HG03064 (cell line): ENCODE measurements around the gene KIAA0930.

Experiments used
- ATAC-seq: cut with Tn5 transposase; IDR thresholded peaks from one replicate; pipeline ENCODE4 v1.9.1; 2021; ENCODE audit warnings: low read depth; ENCODE audit not compliant: unreplicated experiment

KIAA0930 gene

DNA sequence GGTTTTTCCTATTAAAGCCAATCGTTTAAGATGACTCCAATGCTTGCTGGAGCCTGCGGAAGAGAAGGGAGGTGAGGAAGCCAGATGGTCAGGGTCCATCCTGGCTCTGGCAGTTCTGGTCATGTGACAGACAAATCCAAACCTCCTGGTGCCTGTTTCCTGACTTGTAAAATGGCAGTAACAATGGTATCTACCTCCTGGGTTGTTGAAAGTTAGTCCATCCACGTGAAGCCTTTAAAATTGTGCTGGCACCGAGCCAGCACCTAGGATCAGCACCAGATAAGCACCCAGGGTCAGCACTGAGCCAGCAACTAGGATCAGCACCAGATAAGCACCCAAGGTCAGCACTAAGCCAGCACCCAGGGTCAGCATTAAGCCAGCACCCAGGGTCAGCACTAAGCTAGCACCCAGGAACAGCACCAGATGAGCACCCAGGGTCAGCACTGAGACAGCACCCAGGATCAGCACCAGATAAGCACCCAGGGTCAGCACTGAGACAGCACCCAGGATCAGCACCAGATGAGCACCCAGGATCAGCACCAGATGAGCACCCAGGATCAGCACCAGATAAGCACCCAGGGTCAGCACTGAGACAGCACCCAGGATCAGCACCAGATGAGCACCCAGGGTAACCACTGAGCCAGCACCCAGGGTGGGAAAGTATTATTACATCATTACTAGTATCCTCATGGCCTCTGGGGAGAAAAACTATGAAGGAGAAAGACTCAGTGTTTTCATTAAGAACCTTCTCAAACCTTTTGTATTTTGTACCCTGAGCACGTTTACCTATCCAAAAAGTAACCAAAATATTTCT lies 17.2 kb downstream of the KIAA0930 start:
- ATAC-seq, result no peak

DNA sequence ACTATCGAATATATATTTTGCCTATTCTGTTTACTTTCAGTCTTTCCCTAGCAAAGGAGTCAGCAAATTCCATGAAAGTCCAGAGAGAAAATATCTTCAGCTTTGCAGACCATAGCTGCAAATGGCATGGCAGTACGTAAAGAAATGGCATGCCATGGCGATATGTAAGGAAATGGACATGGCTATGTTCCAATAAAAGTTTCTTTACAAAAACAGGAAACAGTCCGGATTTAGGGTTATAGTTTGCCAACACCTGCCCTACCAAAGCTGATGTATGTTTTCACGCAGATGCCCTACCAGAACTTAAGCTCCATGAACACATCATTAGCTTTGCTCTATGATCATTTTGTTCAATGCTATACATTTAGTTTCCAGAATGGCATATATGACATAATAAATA lies 19.5 kb downstream of the KIAA0930 start:
- ATAC-seq, result no peak

DNA sequence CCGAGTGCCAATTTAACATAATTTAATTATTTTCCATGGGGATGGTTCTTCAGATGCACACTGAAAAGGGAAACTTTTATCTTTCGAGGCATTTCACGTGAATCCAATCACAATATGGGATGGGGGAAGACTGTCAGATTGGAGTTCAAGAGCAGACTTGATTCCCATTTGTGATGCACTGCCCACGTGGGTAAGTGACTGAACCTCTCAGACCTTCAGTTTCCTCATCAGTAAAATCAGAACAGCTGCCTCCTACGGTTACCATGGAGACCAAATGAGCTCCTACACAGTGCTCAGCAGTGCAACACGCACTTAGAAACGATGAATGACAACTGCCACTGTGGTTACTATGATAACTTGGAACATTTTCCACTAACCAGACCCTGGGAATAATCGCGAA lies 21.7 kb downstream of the KIAA0930 start:
- ATAC-seq, result no peak

DNA sequence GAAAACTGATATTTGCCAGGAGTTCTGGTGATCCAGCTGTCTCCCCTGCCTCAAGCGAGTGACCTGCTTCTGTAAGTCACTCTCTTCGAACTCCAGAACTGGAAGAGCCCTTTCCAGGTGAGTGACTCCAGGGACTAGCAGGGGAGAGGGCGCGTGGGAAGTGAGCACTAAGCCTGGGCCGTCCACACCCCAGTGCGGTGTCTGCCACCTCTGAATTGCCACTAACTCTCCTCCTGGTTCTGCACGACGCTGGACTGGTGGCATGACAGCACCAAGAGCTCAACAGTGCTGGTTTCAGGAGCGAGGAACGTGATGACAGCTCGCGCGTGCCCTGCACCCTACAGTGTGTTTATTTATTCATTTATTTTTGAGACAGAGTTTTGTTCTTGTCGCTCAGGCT lies 22.9 kb downstream of the KIAA0930 start:
- ATAC-seq, result no peak

DNA sequence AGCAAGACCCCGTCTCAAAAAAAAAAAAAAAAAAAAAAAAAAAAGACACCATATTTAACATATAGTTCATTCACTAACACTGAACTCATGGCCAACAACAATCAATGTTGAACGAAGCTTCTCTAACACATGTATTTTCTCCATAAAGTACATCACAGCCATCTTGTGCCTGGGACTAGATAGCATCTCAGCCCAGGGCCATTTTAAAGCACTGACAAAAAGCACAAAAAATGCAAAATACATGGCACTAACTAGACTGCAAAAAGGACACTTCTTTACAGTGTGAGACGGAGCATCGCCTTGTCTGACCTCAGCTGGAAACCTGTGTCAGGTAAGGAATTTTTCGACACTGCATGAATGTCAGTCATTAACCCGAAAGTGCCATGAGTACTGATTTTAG lies 23.3 kb downstream of the KIAA0930 start:
- ATAC-seq, result no peak

DNA sequence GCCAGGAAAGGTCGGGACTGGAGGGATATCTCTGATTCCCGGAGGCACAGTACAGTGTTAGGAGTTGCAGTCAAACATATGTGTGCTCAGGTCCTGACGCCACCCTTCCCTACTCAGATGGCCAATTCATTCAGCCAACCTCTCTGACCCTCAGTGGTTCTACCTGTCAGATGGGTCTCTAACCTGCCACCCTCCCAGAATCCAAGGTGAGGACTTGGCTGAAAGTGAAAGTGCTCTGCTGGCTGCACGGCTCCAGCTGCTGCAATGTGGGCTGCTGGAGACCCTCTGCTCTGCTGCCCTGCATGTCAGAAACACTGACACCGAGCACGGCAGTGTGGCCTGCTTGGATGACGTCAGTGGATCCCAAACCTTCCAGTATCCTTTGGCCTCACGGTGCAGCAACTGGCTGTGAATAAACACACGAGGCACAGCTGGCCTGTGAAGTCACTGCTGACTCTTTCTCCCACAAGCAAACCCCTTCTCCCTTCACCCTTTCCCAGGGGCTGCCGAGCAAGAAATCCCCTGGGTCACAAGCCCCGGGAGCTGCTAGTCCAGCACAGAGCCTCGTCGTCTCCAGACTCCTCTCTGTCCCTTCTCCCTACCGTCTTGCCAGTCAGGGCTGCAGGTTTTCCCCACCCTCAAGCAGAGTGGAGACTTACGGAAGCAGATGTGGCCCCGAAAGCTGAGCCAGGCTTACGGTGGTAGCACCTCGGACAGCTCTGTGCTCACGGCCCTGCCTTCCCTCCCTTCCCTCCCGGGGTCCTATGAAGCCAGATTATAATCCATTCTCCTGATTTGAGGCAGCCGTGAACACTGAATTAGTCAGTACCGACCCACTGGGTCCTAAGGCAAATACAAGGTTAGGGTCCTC lies 24.3 kb downstream of the KIAA0930 start:
- no peak for ATAC-seq

DNA sequence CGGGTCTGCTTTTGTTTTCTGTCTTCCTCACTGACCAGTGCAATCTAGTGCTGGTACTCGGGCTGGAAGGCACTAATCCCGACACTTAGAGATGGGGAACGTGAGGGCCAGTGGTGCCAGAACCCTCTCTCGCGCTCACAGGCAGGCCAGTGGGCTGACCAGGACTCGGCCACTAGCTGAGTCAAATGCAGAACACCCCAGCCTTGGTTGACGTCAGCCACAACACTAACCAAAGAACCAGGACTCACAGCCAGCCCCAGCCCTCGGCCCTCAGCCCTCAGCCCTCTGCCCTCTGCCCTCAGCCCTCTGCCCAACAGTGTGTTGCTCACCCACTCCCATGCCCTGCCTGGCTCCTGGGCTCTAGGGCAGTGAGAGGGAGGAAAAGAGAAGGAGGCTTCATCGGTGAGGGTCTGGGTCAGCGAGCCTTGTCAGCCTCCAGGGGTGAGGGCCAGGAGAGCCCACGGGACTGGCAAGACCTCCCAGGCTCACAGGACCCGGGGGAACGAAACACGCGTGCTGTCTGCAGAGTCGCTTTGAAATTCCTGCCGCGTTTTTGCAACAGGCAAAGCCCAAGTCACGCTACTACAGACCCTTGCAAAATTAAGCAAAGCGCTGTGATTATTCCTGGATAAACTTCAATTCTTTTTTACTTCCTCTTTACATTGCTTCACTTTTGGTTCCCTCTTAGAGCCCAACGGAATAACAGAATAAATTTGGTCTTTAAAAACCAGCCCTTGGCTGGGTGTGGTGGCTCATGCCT lies 27.5 kb downstream of the KIAA0930 start:
- ATAC-seq, result no peak

DNA sequence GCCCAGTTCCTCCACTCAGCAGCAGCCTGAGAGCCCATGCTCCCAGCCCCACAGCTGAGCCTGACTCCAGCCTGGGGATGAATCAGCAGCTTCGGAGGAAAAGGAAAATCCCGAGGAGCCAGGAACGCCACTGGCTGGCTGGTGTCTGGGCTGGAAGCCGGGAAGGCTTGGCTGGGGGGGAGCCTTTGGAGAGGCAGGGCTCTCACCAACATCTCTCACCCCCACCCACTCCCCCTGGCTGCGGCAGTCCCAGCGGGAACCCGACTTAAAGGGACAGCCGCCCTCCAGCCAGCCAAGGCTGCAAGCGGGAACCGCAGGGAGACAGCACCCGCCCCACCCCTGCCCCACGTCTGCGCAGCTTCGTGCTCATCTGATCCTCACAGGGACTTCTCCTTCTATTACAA lies 28.4 kb downstream of the KIAA0930 start:
- no peak for ATAC-seq

DNA sequence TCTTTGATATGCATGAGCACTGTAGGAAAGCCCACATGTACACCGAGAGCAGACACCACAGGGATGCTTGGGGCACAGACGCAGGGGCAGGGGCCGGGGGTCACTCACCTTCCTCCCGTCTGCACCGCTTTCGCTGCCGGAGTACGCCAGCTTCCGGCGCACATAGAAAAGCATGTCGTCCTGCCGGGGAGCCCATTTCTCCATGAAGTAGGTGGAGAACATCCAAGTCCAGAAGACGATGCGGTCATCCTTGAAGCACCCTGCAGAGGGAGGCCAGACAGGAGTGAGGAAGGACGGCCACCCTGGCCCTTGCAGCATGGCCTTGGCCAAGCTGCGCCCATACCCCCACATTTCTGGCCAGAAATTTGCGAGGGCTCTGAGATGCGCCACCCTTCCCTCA lies 28.8 kb downstream of the KIAA0930 start:
- ATAC-seq, result no peak

DNA sequence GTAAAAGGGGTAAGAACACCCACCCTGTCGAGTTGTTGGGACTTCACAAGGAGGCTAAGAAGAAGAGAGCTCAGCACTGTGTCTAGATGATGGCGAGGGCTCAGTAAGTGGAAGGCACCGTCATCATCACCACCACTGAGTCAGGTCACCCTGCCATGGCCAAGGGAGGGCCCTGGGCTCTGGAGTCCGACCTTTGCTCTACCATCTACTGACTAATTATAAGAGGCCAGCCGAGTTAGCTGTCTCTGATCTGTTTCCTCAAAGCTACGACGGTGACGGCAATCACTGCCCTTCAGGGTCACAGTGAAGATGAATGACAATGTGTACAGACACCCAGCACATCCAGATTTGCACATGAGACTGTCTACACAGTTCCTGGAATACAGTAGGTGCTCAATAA lies 29.3 kb downstream of the KIAA0930 start:
- no peak for ATAC-seq

DNA sequence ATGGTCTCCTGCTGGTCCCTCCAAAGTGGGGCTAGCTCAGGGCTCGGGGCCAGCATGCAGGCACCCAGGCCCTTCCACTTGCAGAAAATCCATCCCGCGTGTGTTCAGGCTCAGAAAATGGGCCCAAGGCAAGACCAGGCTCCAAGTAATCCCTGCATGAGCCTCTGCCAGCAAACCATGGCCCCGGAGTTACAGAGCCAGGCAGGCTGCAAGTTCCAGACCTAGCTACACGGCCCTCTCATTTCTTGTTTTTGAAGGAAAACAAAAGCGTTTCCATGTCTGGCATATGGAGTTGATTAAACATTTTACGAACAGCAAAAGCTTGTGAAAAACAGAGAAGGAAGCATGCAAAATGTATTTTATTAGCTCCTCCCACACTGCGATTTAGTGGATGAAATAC lies 29.7 kb downstream of the KIAA0930 start:
- no peak for ATAC-seq

DNA sequence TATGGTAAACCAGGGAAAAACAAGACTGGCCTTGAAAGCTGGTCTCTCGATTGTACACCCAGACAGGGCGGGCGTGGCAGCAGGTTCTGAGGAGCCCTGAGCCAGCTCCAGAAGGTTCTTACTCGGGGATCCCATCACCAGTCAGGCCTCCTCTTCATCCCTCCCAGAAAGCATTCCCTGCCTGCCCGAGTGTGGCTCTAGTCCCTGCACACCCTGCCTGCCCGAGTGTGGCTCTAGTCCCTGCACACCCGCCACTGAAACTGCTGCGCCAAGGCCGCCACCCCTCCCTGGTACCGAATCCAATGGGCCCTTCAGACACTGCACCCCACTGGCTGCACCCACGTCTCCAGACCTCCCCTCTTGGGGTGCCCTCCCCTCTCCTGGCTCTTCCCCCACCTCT lies 30.1 kb downstream of the KIAA0930 start:
- no peak for ATAC-seq

DNA sequence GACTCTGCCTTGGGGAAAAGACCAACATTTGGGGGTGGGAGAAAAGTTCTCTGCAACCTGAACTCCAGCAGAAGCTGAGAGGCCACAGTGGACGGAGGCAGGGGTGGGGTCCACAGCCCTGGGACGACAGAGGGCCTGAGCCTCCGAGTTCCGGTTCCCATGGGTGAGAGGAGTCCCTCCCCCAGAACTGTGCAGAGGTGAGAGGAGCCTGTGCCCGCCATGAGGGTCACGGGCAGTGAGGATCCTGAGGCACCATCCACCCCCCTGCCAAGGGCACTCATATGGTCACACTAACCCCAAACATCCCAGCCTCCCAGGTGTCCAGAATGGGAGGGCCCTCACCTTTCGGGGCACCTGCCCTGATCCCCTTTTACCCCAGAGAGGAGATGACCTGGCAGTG lies 30.5 kb downstream of the KIAA0930 start:
- ATAC-seq, result no peak

DNA sequence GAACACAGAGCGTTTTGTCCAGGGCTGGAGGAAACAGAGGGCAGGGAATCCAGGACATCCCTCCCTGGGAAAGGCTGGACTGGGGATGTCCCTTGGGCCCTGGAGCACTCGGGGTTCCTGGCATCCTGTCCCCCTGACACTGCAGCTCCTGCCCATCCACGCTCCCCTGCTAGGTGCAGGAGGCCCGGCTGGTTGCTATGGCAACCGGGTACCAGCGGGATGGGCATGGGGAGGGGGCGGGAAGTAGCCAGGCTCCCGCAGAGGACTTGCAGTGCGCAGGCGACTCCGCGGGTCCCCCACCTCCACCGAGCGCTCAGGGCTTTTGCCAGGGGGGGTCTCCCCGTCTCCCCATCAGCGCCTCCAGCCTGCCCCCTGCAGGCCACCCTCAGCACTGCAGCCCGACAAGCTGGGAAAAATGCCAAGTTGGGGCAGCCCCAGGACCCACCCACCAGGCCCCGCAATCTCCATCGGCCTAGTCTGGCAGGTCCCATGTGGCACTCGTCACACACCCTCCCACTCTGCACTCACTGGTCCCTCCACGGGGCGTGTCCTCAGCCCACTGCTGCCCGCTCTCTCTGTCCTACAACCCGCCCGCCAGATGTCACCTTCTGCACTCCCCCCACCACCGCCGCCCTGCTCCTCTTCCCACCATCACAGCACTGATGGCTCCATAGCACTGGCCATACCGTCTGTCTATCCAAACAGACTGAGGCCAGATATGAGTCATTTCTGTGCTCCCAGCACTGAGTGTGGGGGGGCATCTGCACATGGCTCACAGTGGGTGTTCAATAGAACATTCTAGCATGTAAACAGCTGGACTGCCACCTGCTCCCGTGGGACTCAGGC lies 31.5 kb downstream of the KIAA0930 start:
- no peak for ATAC-seq

DNA sequence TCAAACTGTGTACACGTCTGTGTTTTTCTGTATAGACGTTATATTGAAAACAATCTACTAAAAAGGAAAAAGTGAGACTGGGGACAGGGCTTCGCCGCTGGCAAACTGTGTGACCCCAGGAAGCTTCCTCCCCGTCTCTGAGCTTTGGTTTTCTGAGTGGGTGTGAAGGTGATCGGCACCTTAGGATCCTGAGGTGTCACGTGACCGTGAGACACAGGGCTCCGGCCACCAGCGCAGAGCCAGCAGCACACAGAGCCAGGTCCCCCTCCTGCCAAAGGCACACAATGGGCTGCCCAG lies 32.0 kb downstream of the KIAA0930 start:
- no peak for ATAC-seq

DNA sequence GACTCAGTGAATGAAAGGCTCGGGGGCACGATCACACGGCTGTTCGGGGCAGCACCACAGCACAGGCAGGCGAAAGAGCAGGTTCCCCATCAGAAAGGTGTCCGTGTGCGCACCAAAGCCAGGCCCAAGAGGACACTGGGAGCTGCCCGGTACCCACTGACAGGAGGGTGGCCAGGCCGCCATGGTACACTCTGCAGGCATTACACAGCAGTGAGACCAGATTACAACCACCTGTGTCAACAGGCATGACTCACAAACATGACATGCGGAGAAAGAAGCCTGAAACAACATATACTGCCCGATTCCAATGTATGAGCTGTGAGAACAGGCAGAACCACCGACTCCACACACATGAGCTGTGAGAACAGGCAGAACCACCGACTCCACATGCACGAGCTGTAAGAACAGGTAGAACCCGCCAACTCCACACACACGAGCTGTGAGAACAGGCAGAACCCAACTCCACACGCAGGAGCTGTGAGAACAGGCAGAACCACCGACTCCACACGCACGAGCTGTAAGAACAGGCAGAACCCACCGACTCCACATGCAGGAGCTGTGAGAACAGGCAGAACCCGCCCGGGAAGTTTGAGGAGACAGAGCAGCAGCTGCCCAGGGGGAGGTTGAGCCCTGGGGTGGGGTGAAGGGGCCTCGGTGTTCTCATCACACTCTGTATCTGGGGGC lies 32.6 kb downstream of the KIAA0930 start:
- no peak for ATAC-seq

DNA sequence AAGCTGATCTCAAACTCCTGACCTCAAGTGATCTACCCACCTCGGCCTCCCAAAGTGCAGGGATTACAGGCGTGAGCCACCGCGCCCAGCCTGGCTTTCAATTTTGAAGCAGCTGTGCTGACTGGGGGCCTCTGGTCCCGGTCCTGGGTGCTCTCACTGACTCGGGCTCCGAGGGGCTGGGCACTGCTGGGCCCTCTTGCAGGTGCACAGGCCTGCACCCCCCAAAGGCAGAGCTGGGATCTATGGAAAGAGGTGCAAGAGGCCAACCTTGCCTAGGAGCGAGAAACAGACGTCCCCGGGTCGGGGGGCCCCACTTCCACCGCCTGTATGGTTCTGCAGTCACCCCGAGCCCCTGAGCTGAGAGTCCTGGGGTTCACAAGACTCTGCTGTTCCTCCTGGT lies 33.2 kb downstream of the KIAA0930 start:
- no peak for ATAC-seq

DNA sequence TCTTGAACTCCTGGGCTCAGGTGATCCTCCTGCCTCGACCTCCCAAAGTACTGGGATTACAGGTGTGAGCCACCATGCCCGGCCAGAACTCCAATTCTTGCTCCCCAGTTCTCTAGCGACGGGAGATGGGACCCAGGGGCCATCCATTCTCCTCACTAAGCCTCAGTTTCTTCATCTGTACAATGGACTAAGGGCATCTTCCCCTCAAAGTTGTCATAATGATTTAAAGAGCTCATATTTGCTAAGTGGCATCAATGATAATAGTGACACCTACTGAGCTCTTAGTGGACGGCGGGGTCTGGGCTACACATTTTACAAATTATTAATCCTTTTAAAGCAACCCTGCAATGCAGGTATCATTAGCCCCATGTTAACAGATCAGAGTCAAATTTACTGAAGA lies 34.5 kb downstream of the KIAA0930 start:
- no peak for ATAC-seq

DNA sequence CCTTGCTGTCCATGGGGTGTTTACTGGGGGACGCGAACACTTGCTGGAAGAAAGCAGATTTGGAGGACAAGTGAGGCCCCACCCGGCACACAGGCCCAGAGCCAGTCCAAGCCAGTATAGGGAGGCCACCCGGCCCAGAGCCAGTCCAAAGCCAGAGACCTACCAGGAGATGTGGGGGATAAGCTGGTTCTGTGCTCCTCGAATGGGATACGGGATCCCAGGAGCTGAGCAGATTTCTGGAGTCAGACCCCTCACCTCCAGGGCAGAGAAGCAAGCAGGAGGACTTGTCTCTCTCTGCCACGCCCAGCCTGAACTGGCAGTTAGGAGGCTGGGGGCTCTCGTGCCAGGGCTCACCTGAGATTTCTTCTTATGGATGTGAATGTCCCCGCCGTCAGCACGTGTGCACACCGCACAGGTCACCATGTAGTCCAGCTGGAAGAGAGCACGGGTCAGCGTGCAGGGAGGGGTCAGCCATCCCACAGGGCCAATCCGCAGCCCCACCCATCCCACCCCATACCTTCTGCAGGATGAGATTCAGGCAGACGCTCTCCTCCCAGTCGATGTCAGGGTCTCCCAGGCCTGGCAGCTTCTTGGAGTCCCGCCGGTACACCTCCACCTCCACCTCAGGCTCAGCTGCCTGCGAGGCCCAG lies 35.3 kb downstream of the KIAA0930 start:
- ATAC-seq, result no peak
